Lower lobe of right lung (tissue), 2 donors: ENCODE results near the gene GRAMD1B. TPM values are rescaled to one million over a fixed set of nuclear protein-coding genes. Genes with fewer than 3 reads are reported as not detected.

Source experiments
- ATAC-seq, 2 donors: fragments of 200-7000 bp; cut with Tn5 transposase; one replicate each; pipeline ENCODE4 v1.9.1; 2020 to 2022; ENCODE audit warnings: mild to moderate bottlenecking in 2 of 2, moderate library complexity in 2 of 2
- DNase-seq: peaks from one replicate; pipeline ENCODE4 v3.0.0-alpha.2; 2020
- H3K27ac ChIP-seq: fragments of 200-600 bp; one replicate; pipeline ENCODE4 v1.8.0; 2022
- H3K27me3 ChIP-seq: fragments of 200-600 bp; one replicate; pipeline ENCODE4 v1.8.0; 2022; ENCODE audit warnings: low read depth
- H3K36me3 ChIP-seq: fragments of 200-600 bp; one replicate; pipeline ENCODE4 v1.8.0; 2022; ENCODE audit warnings: mild to moderate bottlenecking
- H3K4me1 ChIP-seq: fragments of 200-600 bp; one replicate; pipeline ENCODE4 v1.8.0; 2022
- H3K4me3 ChIP-seq: fragments of 200-600 bp; one replicate; pipeline ENCODE4 v1.8.0; 2022; ENCODE audit warnings: mild to moderate bottlenecking
- H3K9me3 ChIP-seq: fragments of 200-600 bp; one replicate; pipeline ENCODE4 v1.8.0; 2022
- intact Hi-C: fragments of 100-400 bp; cut with DNase I; formaldehyde crosslinking; loops from one replicate; pipeline ENCODE4 v1.11.0; 2022
- total RNA-seq: library from RNA; stranded (reverse); fragmentation: NEBNext Ultra II Directional; extraction: Animal tissue kit (Norgen Biotek cat#: 25700); gene quantifications from one replicate; pipeline ENCODE4 v1.2.1, GENCODE V29; 2021
- TF ChIP-seq, protein P1 (sequence below): fragments of 200-600 bp; IDR thresholded peaks from one replicate; pipeline ENCODE4 v1.8.0; 2022; ENCODE audit warnings: antibody characterized with exemption, mild to moderate bottlenecking
- donor health status: DM: no; HTN: yes; CAD: no; lungs with severe emphysema.

Gene GRAMD1B
- total RNA-seq, 1 donor from 2014 or later: 9.9 TPM

DNA sequence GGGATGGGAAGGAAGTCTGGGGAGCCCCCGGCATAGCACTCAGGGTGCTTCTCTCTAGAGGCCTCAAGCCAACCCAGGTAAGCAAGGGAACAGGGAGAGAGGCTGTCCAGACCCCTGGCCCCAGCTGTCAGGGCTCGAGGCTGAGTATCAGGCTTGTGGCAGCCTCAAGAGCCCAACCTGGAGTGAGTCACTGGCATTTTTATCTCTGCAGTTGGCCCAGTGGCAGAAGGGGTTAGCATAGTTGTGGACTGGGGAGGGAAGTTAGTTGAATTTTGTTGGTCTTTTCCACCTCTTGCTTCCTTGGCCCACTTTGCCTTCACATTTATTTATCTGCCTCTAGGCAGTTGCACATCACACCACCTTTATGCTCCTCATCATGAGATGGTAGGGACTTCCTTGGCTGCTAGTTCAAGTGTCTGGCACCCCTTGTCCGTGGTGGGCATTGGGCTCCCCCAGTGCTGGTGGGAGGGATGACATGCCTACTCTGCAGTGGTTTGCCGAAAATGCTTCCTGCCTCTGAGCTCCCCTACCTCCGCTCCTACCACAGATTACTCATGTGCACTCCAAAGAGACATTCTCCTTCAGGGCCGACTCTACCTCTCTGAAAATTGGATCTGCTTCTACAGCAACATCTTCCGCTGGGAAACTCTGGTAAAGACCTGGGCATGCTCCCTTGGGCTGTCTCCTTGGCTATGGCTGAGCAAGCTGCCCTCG is 164.3 kb downstream of the GRAMD1B start:
- intact Hi-C loops: no loop called here

DNA sequence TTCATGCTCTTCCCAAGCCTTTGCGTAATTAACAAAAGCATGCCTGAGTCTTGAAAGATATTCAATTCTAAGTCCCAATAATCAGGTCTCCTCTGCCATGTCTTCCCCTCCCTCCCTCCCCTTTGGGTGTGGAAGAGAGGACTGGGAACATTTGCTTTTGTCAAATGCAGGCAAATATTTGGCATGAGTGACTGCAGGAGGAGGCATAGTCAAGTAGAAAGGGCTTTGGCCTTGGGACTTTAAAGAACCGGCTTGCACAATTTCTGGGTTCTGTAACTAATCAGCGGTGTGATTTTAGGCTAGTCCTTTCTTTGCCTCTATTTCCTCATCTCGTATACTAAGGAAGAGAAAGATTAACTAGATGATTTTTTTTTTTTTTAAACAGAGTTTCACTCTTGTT is 164.9 kb downstream of the GRAMD1B start:
- intact Hi-C loops: no loop called here
- H3K27ac ChIP-seq: no peak overlapping the region

More for the DNA sequence above, 164.3 kb downstream of the GRAMD1B start:
- H3K27ac ChIP-seq: no peak overlapping the region
- no peak overlapping the region for H3K4me3 ChIP-seq
- TF ChIP-seq, protein P1, sequence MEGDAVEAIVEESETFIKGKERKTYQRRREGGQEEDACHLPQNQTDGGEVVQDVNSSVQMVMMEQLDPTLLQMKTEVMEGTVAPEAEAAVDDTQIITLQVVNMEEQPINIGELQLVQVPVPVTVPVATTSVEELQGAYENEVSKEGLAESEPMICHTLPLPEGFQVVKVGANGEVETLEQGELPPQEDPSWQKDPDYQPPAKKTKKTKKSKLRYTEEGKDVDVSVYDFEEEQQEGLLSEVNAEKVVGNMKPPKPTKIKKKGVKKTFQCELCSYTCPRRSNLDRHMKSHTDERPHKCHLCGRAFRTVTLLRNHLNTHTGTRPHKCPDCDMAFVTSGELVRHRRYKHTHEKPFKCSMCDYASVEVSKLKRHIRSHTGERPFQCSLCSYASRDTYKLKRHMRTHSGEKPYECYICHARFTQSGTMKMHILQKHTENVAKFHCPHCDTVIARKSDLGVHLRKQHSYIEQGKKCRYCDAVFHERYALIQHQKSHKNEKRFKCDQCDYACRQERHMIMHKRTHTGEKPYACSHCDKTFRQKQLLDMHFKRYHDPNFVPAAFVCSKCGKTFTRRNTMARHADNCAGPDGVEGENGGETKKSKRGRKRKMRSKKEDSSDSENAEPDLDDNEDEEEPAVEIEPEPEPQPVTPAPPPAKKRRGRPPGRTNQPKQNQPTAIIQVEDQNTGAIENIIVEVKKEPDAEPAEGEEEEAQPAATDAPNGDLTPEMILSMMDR: no peak
- no peaks in the 10 kb centered on the region for H3K4me1 ChIP-seq
- H3K36me3 ChIP-seq: no peaks in the 10 kb centered on the region
- no peaks in the 10 kb centered on the region for H3K27me3 ChIP-seq
- no peak for DNase-seq
- H3K9me3 ChIP-seq: no peaks in the 10 kb centered on the region
- ATAC-seq: no peak

DNA sequence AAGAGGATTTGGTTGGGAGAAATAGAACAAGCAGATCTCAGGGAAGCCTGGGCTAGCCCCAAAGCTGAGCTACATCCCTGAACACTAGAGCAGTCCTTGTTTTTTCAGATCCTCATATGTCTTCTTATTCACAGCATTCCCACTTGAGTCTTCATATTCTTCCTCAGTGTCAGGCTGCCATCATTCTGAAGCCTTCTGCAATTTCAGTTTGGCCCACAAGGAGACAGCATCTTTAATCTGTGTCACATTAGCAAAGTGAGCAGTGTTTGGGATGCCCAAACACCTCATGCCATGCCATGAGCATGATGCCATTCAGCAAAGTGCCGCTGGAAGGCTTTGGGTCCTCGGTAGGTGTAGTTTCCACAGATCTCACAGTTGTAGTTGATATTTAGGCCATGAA is 167.8 kb downstream of the GRAMD1B start:
- ATAC-seq (no peak), DNase-seq (no peak)
- TF ChIP-seq, protein P1: no peak
- Histone ChIP-seq H3K4me3 (no peak overlapping the region), H3K9me3 (no peaks in the 10 kb centered on the region), H3K4me1 (no peaks in the 10 kb centered on the region), H3K36me3 (no peaks in the 10 kb centered on the region), H3K27me3 (no peaks in the 10 kb centered on the region), H3K27ac (no peak overlapping the region)
- intact Hi-C loops: no loop called here

More for the DNA sequence above, 164.9 kb downstream of the GRAMD1B start:
- Histone ChIP-seq H3K36me3 (no peaks in the 10 kb centered on the region), H3K4me1 (no peaks in the 10 kb centered on the region), H3K9me3 (no peaks in the 10 kb centered on the region), H3K4me3 (no peak overlapping the region), H3K27me3 (no peaks in the 10 kb centered on the region)
- DNase-seq (no peak), ATAC-seq (no peak)
- TF ChIP-seq, protein P1: no peak

DNA sequence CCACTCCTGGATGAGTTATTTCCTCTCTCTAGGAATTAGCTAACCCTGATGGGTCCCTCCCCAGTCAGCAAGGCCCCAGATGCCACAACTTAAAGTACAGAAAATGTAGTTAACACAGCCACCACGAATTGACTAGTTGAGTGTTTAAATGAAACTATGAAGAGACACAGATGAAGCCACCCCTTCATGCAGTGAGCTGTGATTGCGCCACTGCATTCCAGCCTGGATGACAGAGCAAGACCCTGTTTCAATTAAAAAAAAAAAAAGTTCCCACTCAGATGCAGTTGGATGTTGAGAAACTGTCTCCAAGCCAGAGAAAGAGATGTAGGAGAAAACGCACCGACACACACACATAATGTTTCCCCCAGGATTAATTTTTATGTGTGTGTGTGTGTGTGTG is 171.1 kb downstream of the GRAMD1B start:
- ATAC-seq (no peak), DNase-seq (no peak)
- no peak overlapping the region for H3K27ac ChIP-seq
- TF ChIP-seq, protein P1: no peak
- no peaks in the 10 kb centered on the region for H3K4me1 ChIP-seq
- no peak overlapping the region for H3K4me3 ChIP-seq
- intact Hi-C loops: no loop called here
- no peaks in the 10 kb centered on the region for H3K36me3 ChIP-seq
- H3K9me3 ChIP-seq: no peaks in the 10 kb centered on the region
- H3K27me3 ChIP-seq: no peaks in the 10 kb centered on the region

DNA sequence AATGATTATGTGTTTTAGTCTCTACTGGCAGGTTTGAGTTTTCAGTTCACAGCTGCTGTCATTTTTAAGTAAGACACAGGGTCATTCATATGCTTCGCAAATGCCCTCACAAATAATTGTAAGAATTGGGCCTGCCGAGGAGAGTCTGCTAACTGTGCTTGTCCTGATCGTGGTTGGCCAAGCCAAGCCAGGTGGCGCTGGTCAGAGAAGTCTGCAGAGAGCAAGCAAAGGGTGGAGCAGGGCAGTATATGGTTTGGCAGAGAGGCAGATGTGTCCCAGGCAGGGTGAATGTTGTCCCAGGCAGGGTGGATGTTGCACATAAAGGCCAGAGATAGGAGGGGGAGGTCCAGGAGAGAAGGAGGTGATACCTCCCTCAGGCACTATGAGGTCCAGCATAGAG is 171.7 kb downstream of the GRAMD1B start:
- DNase-seq (no peak), ATAC-seq (no peak)
- no peaks in the 10 kb centered on the region for H3K4me1 ChIP-seq
- no peak overlapping the region for H3K27ac ChIP-seq
- H3K27me3 ChIP-seq: no peaks in the 10 kb centered on the region
- H3K9me3 ChIP-seq: no peaks in the 10 kb centered on the region
- TF ChIP-seq, protein P1: no peak
- intact Hi-C loops: no loop called here
- H3K36me3 ChIP-seq: no peaks in the 10 kb centered on the region
- H3K4me3 ChIP-seq: no peak overlapping the region
